ENCODE data around the gene DYSF. TPM values are rescaled to one million over a fixed set of nuclear protein-coding genes. Genes with fewer than 3 reads are reported as not detected.

Gene DYSF
- polyA plus RNA-seq, 1 experiment: 1.3 TPM

DNA sequence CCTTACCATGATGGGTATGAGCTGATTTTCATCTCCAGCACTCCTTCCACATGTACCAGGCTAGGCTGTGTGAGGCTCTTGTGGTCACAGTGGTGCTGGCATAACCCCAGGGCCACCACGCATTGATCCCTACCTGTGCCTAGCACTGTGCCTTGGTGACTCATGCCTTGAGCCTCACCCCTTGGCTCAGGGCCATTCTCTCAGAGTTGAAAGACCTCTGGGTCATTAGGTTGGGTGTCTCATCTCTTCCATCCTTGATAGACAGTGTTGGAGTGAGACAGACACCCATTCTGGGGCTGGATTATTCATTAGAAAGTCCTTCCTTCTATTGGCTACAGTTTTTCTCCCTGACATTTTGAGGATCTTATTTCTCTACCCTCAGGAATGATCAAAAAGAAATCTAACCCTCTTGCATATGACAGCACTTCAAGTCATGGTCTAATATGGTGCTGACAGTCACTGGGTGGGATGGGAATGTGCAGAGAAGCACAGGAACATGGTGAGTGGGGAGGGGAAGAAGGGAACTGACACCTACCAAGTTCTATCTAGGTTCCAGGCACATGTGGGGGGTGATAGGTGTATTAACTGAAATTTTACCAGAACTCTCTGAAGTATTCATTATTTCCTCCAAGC is 41.3 kb downstream of the DYSF start:
- CTCF ChIA-PET: interaction anchor here (1.1 kb wide), 1 partner anchor 16 kb away, joined by 3 read pairs; no protein-coding TSS in a partner anchor
- H3K4me3 ChIP-seq (ENCODE audit: low read depth, low read length): no peak overlapping the region
- no peak for DNase-seq (ENCODE audit: low read depth)
- POLR2A ChIA-PET: no interaction called here
- TF ChIP-seq, protein P1, sequence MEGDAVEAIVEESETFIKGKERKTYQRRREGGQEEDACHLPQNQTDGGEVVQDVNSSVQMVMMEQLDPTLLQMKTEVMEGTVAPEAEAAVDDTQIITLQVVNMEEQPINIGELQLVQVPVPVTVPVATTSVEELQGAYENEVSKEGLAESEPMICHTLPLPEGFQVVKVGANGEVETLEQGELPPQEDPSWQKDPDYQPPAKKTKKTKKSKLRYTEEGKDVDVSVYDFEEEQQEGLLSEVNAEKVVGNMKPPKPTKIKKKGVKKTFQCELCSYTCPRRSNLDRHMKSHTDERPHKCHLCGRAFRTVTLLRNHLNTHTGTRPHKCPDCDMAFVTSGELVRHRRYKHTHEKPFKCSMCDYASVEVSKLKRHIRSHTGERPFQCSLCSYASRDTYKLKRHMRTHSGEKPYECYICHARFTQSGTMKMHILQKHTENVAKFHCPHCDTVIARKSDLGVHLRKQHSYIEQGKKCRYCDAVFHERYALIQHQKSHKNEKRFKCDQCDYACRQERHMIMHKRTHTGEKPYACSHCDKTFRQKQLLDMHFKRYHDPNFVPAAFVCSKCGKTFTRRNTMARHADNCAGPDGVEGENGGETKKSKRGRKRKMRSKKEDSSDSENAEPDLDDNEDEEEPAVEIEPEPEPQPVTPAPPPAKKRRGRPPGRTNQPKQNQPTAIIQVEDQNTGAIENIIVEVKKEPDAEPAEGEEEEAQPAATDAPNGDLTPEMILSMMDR (IDR thresholded peaks at IDR 0.05; ENCODE audit: insufficient read depth, low read depth, low read length): no peak
- H3K27me3 ChIP-seq (ENCODE audit: control insufficient read depth, insufficient read depth, low read length): 0 out of 2 replicates have a peak, but pooled peaks cover 3% of the 10 kb centered on the region
- H3K36me3 ChIP-seq (ENCODE audit: control insufficient read depth, insufficient read depth, low read length): no peaks in the 10 kb centered on the region

- TF ChIP-seq, protein P1 (IDR thresholded peaks at IDR 0.05; ENCODE audit: insufficient read depth, low read depth, low read length): no peak
- 0 out of 2 replicates have a peak, but pooled peaks cover 3% of the 10 kb centered on the region for H3K27me3 ChIP-seq (ENCODE audit: control insufficient read depth, insufficient read depth, low read length)
- no peaks in the 10 kb centered on the region for H3K36me3 ChIP-seq (ENCODE audit: control insufficient read depth, insufficient read depth, low read length)
- ChIA-PET POLR2A (no interaction called here), CTCF (no interaction called here)
- no peak overlapping the region for H3K4me3 ChIP-seq (ENCODE audit: low read depth, low read length)
- DNase-seq (ENCODE audit: low read depth): no peak
Observed at GRCh38 chr2:71496156-71496770, 42.9 kb downstream of the DYSF start.

DNA sequence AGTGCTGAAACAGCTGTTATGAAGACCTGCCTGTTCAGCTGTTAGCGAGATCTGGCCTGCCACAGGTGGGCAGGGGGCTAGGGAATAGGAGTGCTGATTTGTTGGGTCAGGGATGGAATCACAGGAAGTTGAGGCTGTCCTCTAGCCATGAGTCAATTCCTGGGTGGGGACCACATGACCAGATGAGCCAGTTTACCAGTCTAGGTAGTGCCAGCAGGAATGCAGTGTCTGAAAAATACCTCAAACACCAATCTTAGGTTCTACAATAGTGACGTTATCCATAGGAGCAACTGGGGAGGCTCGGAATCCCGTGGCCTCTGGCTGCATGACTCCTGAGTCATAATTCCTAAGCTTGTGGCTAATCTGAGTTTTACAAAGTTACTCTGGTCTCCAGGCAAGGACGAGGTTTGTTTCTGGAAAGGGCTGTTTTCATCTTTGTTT is 44.9 kb downstream of the DYSF start:
- Histone ChIP-seq H3K4me3 (ENCODE audit: low read depth, low read length) (no peak overlapping the region), H3K27me3 (ENCODE audit: control insufficient read depth, insufficient read depth, low read length) (0 out of 2 replicates have a peak, but pooled peaks cover 3% of the 10 kb centered on the region), H3K36me3 (ENCODE audit: control insufficient read depth, insufficient read depth, low read length) (no peaks in the 10 kb centered on the region)
- DNase-seq (ENCODE audit: low read depth): peak; percentile 59
- TF ChIP-seq, protein P1 (IDR thresholded peaks at IDR 0.05; ENCODE audit: insufficient read depth, low read depth, low read length): no peak
- ChIA-PET POLR2A (no interaction called here), CTCF (interaction anchor here (1.6 to 1.7 kb wide), 2 partner anchors 37 to 199 kb away, joined by 4 to 7 read pairs; no protein-coding TSS in a partner anchor)

- no peak for DNase-seq (ENCODE audit: low read depth)
- Histone ChIP-seq H3K27me3 (ENCODE audit: control insufficient read depth, insufficient read depth, low read length) (no peaks in the 10 kb centered on the region), H3K4me3 (ENCODE audit: low read depth, low read length) (no peak overlapping the region), H3K36me3 (ENCODE audit: control insufficient read depth, insufficient read depth, low read length) (no peaks in the 10 kb centered on the region)
- TF ChIP-seq, protein P1 (IDR thresholded peaks at IDR 0.05; ENCODE audit: insufficient read depth, low read depth, low read length): no peak
- POLR2A ChIA-PET: no interaction called here
- CTCF ChIA-PET: interaction anchor here (1.0 to 1.5 kb wide), 3 partner anchors 11 to 200 kb away, joined by 3 to 8 read pairs (median 4); no protein-coding TSS in a partner anchor
Observed at GRCh38 chr2:71499691-71500090, 46.3 kb downstream of the DYSF start.

- TF ChIP-seq, protein P1 (IDR thresholded peaks at IDR 0.05; ENCODE audit: insufficient read depth, low read depth, low read length): no peak
- Histone ChIP-seq H3K36me3 (ENCODE audit: control insufficient read depth, insufficient read depth, low read length) (no peaks in the 10 kb centered on the region), H3K4me3 (ENCODE audit: low read depth, low read length) (no peak overlapping the region), H3K27me3 (ENCODE audit: control insufficient read depth, insufficient read depth, low read length) (no peaks in the 10 kb centered on the region)
- DNase-seq (ENCODE audit: low read depth): no peak
- CTCF ChIA-PET: interaction anchor here (2.1 kb wide), 1 partner anchor 10 kb away, joined by 10 read pairs; no protein-coding TSS in a partner anchor
- POLR2A ChIA-PET: no interaction called here
Observed at GRCh38 chr2:71500426-71501079, 47.2 kb downstream of the DYSF start.
